H1 (cell line): ENCODE data around the gene ZNF586. TPM values are rescaled to one million over a fixed set of nuclear protein-coding genes. Genes with fewer than 3 reads are reported as not detected.

Experiments used
- PHF8 ChIP-seq: fragments of 200-600 bp; sonication (generic); conservative IDR thresholded peaks from 2 replicates; pipeline ENCODE4 v1.7.1; 2012; ENCODE audit warnings: low read depth, mild to moderate bottlenecking, inconsistent platforms, low read length, moderate library complexity
- ZNF274 ChIP-seq: IDR thresholded peaks from 2 replicates; pipeline ENCODE4 v1.7.0; 2012; ENCODE audit warnings: low read length, borderline replicate concordance; ENCODE audit errors: extremely low read depth
- polyA plus RNA-seq, 7 experiments: library from polyadenylated mRNA; depleted of rRNA in 3 of 7; stranded (reverse) in 5 of 7; unstranded in 2 of 7; fragments of >200 nt in 5 of 7; fragments of 200-250 nt in 2 of 7; gene quantifications; 1 replicate in 5 of 7; 2 replicates in 1 of 7; 4 replicates in 1 of 7; pipeline versions ENCODE4 v1.2.1 to v1.2.3, GENCODE V29; 2011 to 2013; ENCODE audit warnings: missing spikeins in 2 of 7, mixed read lengths in 2 of 7
- total RNA-seq: library from RNA; stranded (reverse); fragmentation: NEBNext Ultra II Directional; extraction: Animal tissue kit (Norgen Biotek cat#: 25700); gene quantifications from 2 replicates; pipeline ENCODE4 v1.2.1, GENCODE V29; 2021
- TF ChIP-seq, protein P1 (sequence below): fragments of 300-600 bp; sonication (generic); IDR thresholded peaks from 2 replicates; pipeline ENCODE4 v1.7.1; 2012; ENCODE audit warnings: low read length, moderate library complexity, mild to moderate bottlenecking, inconsistent platforms; ENCODE audit not compliant: insufficient replicate concordance

Gene ZNF586
- total and polyA plus RNA-seq, 2 of the 8 experiments (the other 6 are each of a cell fraction or from before 2014, with no cell fraction given) = 8.1 to 15.5 TPM

DNA sequence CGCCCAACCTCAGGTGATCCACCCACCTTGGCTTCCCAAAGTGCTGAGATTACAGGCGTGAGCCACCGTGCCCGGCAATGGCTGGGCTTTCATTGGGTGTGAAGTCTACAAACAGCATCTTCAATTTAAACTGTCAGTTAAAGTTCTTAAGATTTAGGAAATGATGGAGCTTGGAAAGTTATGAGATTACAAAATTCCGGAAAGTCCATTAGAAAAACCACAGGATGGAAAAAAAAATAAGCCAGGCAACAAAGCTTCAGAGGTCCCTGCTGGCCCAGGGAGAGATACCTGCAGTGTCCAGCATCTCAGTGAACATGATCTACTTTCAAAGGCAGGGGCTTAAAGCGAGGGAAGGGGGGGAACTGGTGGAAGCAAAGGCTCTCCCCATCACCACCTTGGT, 56.0 kb downstream of the ZNF586 start (continued):
- TF ChIP-seq ZNF274 = no peak
- TF ChIP-seq PHF8 = no peak
- TF ChIP-seq, protein P1, sequence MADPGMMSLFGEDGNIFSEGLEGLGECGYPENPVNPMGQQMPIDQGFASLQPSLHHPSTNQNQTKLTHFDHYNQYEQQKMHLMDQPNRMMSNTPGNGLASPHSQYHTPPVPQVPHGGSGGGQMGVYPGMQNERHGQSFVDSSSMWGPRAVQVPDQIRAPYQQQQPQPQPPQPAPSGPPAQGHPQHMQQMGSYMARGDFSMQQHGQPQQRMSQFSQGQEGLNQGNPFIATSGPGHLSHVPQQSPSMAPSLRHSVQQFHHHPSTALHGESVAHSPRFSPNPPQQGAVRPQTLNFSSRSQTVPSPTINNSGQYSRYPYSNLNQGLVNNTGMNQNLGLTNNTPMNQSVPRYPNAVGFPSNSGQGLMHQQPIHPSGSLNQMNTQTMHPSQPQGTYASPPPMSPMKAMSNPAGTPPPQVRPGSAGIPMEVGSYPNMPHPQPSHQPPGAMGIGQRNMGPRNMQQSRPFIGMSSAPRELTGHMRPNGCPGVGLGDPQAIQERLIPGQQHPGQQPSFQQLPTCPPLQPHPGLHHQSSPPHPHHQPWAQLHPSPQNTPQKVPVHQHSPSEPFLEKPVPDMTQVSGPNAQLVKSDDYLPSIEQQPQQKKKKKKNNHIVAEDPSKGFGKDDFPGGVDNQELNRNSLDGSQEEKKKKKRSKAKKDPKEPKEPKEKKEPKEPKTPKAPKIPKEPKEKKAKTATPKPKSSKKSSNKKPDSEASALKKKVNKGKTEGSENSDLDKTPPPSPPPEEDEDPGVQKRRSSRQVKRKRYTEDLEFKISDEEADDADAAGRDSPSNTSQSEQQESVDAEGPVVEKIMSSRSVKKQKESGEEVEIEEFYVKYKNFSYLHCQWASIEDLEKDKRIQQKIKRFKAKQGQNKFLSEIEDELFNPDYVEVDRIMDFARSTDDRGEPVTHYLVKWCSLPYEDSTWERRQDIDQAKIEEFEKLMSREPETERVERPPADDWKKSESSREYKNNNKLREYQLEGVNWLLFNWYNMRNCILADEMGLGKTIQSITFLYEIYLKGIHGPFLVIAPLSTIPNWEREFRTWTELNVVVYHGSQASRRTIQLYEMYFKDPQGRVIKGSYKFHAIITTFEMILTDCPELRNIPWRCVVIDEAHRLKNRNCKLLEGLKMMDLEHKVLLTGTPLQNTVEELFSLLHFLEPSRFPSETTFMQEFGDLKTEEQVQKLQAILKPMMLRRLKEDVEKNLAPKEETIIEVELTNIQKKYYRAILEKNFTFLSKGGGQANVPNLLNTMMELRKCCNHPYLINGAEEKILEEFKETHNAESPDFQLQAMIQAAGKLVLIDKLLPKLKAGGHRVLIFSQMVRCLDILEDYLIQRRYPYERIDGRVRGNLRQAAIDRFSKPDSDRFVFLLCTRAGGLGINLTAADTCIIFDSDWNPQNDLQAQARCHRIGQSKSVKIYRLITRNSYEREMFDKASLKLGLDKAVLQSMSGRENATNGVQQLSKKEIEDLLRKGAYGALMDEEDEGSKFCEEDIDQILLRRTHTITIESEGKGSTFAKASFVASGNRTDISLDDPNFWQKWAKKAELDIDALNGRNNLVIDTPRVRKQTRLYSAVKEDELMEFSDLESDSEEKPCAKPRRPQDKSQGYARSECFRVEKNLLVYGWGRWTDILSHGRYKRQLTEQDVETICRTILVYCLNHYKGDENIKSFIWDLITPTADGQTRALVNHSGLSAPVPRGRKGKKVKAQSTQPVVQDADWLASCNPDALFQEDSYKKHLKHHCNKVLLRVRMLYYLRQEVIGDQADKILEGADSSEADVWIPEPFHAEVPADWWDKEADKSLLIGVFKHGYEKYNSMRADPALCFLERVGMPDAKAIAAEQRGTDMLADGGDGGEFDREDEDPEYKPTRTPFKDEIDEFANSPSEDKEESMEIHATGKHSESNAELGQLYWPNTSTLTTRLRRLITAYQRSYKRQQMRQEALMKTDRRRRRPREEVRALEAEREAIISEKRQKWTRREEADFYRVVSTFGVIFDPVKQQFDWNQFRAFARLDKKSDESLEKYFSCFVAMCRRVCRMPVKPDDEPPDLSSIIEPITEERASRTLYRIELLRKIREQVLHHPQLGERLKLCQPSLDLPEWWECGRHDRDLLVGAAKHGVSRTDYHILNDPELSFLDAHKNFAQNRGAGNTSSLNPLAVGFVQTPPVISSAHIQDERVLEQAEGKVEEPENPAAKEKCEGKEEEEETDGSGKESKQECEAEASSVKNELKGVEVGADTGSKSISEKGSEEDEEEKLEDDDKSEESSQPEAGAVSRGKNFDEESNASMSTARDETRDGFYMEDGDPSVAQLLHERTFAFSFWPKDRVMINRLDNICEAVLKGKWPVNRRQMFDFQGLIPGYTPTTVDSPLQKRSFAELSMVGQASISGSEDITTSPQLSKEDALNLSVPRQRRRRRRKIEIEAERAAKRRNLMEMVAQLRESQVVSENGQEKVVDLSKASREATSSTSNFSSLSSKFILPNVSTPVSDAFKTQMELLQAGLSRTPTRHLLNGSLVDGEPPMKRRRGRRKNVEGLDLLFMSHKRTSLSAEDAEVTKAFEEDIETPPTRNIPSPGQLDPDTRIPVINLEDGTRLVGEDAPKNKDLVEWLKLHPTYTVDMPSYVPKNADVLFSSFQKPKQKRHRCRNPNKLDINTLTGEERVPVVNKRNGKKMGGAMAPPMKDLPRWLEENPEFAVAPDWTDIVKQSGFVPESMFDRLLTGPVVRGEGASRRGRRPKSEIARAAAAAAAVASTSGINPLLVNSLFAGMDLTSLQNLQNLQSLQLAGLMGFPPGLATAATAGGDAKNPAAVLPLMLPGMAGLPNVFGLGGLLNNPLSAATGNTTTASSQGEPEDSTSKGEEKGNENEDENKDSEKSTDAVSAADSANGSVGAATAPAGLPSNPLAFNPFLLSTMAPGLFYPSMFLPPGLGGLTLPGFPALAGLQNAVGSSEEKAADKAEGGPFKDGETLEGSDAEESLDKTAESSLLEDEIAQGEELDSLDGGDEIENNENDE = no peak
